ENCODE results near the gene ZBTB46. TPM values are rescaled to one million over a fixed set of nuclear protein-coding genes. Genes with fewer than 3 reads are reported as not detected.

Gene ZBTB46
- total and polyA plus RNA-seq, 2 experiments from 2014 or later, result 2.0 to 4.0 TPM

DNA sequence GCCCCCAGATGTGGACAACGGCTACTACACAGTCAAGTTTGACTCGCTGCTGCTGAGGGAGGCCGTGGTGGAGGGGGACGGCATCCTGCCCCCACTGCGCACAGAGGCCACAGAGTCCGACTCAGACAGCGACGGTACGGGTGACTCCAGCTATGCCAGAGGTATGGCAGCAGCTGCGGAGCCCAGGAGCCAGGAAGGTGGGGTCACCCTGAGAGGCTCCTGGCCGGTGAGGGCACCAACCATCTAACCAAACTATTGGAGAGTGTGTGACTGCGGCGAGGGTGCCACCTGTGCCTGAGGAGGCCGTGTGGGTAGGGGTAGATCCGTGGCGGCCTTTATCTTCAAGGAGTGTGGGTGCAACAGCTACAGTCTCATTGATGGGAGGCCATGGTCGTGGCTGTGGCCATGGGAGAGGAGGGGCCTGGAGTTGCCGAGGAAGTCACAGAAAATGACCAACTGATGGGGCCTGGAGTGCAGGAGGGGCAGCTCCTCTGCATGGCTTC, 97.4 kb downstream of the ZBTB46 start:
- no peak overlapping the region for H3K27ac ChIP-seq
- no peak overlapping the region for H2AFZ ChIP-seq
- no peak for DNase-seq (ENCODE audit: low spot score)
- H3K27me3 ChIP-seq, result no peaks in the 10 kb centered on the region
- H3K36me3 ChIP-seq (replicated peaks; ENCODE audit: insufficient read depth, low read depth), result no peaks in the 10 kb centered on the region
- H3K4me3 ChIP-seq, result no peak overlapping the region
- no peak overlapping the region for H3K4me2 ChIP-seq
- peaks cover 4% of the 10 kb centered on the region for H3K79me2 ChIP-seq
- H3K4me1 ChIP-seq (ENCODE audit: insufficient read depth), result peaks cover 14% of the 10 kb centered on the region
- H4K20me1 ChIP-seq (ENCODE audit: insufficient read depth, poor library complexity, severe bottlenecking), result no peaks in the 10 kb centered on the region
- TF ChIP-seq EZH2phosphoT487 (IDR thresholded peaks at IDR 0.05; ENCODE audit: low read depth, severe bottlenecking, unreplicated experiment) (no peak), EZH2 (IDR thresholded peaks at IDR 0.05; ENCODE audit: borderline replicate concordance) (no peak)
- TF ChIP-seq, protein P1, sequence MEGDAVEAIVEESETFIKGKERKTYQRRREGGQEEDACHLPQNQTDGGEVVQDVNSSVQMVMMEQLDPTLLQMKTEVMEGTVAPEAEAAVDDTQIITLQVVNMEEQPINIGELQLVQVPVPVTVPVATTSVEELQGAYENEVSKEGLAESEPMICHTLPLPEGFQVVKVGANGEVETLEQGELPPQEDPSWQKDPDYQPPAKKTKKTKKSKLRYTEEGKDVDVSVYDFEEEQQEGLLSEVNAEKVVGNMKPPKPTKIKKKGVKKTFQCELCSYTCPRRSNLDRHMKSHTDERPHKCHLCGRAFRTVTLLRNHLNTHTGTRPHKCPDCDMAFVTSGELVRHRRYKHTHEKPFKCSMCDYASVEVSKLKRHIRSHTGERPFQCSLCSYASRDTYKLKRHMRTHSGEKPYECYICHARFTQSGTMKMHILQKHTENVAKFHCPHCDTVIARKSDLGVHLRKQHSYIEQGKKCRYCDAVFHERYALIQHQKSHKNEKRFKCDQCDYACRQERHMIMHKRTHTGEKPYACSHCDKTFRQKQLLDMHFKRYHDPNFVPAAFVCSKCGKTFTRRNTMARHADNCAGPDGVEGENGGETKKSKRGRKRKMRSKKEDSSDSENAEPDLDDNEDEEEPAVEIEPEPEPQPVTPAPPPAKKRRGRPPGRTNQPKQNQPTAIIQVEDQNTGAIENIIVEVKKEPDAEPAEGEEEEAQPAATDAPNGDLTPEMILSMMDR (IDR thresholded peaks at IDR 0.05; ENCODE audit: poor library complexity), result no peak
- no peaks in the 10 kb centered on the region for H3K9me2 ChIP-seq (replicated peaks; ENCODE audit: insufficient read depth)
- whole genome bisulfite sequencing (ENCODE audit: low lambda C conversion rate, missing lambda C conversion rate), result 98% methylated on average over 18 of the region's 18 CpGs
- no peaks in the 10 kb centered on the region for H3K9me3 ChIP-seq (ENCODE audit: low read depth)

DNA sequence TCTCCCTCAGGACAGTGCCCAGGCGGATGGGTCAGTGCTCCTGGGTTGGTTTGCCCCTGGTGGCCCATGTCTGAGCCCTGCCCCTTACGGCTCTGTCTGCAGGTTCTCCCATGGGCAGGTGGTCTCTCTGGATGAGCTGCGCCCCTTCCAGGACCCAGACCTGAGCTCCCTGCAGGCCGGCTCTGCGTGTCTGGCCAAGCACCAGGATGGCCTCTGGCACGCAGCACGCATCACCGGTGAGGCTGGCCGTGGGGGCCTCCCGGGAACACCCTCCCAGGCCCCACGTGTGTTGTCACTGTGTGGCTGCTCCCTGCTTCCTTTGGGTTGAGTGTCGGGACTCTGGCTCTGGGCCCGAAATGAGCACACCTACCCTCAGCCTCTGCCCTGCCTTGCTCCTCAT, 97.9 kb downstream of the ZBTB46 start:
- no peak for DNase-seq (ENCODE audit: low spot score)
- no peak overlapping the region for H2AFZ ChIP-seq
- H4K20me1 ChIP-seq (ENCODE audit: insufficient read depth, poor library complexity, severe bottlenecking), result no peaks in the 10 kb centered on the region
- TF ChIP-seq, protein P1 (IDR thresholded peaks at IDR 0.05; ENCODE audit: poor library complexity), result no peak
- no peak for TF ChIP-seq EZH2phosphoT487 (IDR thresholded peaks at IDR 0.05; ENCODE audit: low read depth, severe bottlenecking, unreplicated experiment)
- no peak overlapping the region for H3K4me2 ChIP-seq
- H3K36me3 ChIP-seq (replicated peaks; ENCODE audit: insufficient read depth, low read depth), result no peaks in the 10 kb centered on the region
- 100% methylated on average over 13 of the region's 13 CpGs for WGBS (ENCODE audit: low lambda C conversion rate, missing lambda C conversion rate)
- H3K4me1 ChIP-seq (ENCODE audit: insufficient read depth), result peaks cover 9% of the 10 kb centered on the region
- no peaks in the 10 kb centered on the region for H3K9me3 ChIP-seq (ENCODE audit: low read depth)
- no peaks in the 10 kb centered on the region for H3K9me2 ChIP-seq (replicated peaks; ENCODE audit: insufficient read depth)
- peaks cover 7% of the 10 kb centered on the region for H3K79me2 ChIP-seq
- H3K27me3 ChIP-seq, result no peaks in the 10 kb centered on the region
- no peak overlapping the region for H3K4me3 ChIP-seq
- no peak overlapping the region for H3K27ac ChIP-seq

DNA sequence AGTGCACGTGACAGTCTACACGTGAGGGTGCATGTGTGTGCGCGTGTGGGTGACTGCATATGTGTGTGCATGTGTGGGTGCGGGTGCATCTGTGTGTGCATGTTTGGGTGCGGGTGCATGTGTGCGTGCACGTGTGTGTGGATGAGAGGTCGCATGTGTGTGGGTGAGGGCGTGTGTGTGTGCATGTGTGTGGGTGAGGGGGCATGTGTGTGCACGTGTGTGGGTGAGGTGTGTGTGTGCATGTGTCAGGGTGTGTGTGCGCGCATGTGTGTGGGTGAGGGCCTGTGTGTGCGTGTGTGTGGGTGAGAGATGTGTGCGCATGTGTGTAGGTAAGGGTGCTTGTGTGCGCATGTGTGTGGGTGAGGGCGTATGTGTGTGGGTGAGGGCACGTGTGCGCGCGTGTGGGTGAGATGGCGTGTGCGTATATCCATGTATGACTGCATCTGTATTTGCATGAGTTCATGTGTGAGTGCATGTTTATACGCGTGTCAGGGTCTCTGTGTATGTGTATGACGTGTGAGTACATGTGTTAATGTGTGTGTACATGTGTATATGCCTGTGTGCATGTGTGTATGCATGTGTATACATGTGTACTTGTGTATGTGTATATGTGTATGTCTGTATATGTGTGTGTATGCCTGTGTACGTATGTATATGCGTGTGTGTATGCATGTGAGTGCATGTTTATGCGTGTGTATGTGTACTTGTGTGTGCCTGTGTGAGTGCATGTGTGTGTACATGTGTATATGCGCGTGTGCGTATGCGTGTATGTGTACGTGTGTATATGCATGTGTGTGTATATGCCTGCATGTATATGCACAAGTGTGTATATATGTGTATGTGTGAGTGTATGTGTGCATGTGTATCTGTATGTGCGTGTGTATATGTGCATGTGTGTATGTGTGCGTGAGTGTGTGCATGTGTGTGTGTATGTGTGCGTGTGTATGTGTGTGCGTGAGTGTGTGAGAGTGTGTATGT, 98.7 kb downstream of the ZBTB46 start:
- Histone ChIP-seq H3K4me2 (no peak overlapping the region), H3K36me3 (replicated peaks; ENCODE audit: insufficient read depth, low read depth) (no peaks in the 10 kb centered on the region), H3K9me3 (ENCODE audit: low read depth) (no peaks in the 10 kb centered on the region), H3K4me3 (no peak overlapping the region), H3K79me2 (peaks cover 11% of the 10 kb centered on the region), H3K27me3 (no peaks in the 10 kb centered on the region), H4K20me1 (ENCODE audit: insufficient read depth, poor library complexity, severe bottlenecking) (no peaks in the 10 kb centered on the region), H2AFZ (no peak overlapping the region), H3K9me2 (replicated peaks; ENCODE audit: insufficient read depth) (no peaks in the 10 kb centered on the region), H3K27ac (no peak overlapping the region), H3K4me1 (ENCODE audit: insufficient read depth) (peaks cover 3% of the 10 kb centered on the region)
- no peak for TF ChIP-seq EZH2 (IDR thresholded peaks at IDR 0.05; ENCODE audit: borderline replicate concordance)
- TF ChIP-seq EZH2phosphoT487 (IDR thresholded peaks at IDR 0.05; ENCODE audit: low read depth, severe bottlenecking, unreplicated experiment), result no peak
- TF ChIP-seq, protein P1 (IDR thresholded peaks at IDR 0.05; ENCODE audit: poor library complexity), result no peak
- 90% methylated on average over 38 of the region's 38 CpGs for WGBS (ENCODE audit: low lambda C conversion rate, missing lambda C conversion rate)
- DNase-seq (ENCODE audit: low spot score), result no peak

Data from hepatocyte (in vitro differentiated cells).